Stimulated activated CD4-positive, alpha-beta T cell treated with anti-CD3 and anti-CD28 coated beads, Interleukin-1b, Interleukin-23, amount 100 ng/mL, for 24 hours (primary cell): ENCODE results near the gene EXOC3L1.

Experiments used
- DNase-seq, 4 experiments: peaks; one replicate each; pipeline ENCODE4 v3.0.0-alpha.2; 2020; ENCODE audit warnings: low read depth in 4 of 4, low spot score in 1 of 4

The EXOC3L1 gene

GRCh38 chr16:67150047-67150832, 39.7 kb downstream of the EXOC3L1 start:
- no peak for DNase-seq

DNA sequence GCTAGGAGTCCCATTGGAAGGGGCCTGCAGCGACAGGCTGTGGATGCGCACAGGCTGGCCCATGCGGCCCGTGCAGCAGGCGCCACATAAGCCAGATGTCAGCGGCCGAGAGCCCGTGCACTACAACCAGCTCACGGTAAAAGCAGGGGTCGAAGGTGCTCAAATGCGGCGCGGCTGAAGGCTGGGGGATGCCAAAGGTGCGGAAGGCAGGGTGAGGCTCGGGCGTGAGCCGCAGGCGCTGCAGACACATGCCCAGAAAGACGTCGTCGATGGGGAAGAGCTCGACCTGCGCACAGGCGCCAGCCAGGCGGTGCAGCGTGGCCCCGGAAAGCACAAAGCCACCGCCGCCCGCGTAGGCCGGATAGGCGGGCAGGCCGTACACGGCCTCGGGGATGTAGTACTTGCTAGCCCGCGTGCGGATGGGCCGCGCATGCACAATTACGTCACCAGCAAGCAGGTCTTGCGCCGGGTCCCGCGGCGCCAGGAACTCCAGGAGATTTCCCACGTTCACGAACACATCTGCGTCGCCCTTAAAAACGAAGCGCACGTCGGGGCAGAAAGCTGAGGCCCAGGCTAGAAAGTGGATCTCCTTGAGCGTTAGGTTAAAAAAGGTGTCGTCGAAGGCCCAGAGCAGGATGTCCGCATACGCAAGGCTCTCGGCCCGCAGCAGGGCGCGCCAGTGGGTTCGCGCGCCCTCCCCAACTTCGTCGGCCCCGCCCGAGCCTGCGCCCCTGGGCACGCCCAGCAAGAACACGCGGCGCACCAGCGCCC, 40.5 kb downstream of the EXOC3L1 start:
- DNase-seq: no peak

GRCh38 chr16:67148656-67149275, 41.2 kb downstream of the EXOC3L1 start:
- DNase-seq: no peak

- DNase-seq: no peak
Observed at GRCh38 chr16:67148221-67148620, 41.7 kb downstream of the EXOC3L1 start.

GRCh38 chr16:67147437-67148140, 42.3 kb downstream of the EXOC3L1 start:
- DNase-seq: no peak

- DNase-seq: no peak
Observed at GRCh38 chr16:67146523-67147357, 43.2 kb downstream of the EXOC3L1 start.

DNA sequence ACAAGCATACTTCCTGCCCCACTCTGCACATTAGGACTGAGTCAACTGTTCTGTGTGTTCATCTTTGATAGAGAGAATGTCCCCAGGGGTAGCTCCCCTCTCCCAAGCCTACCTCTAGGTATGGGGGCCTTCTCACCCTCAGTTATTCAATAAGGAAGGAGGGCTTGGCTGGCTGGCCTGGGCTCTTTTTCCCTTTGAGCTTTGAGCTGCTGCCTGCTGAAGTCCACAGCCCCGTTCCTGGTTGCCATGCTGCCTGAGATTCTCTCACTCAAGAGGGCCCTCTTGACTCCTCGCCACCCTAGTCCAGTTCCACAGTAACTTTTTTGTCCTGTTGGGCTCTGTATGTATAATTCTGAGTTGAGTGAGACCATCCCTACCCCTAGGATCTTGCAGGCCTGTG, 44.2 kb downstream of the EXOC3L1 start:
- no peak for DNase-seq

GRCh38 chr16:67144943-67145342, 45.0 kb downstream of the EXOC3L1 start:
- no peak for DNase-seq

- no peak for DNase-seq
Observed at GRCh38 chr16:67142342-67142741, 47.6 kb downstream of the EXOC3L1 start.

- DNase-seq: no peak
Observed at GRCh38 chr16:67141391-67141790, 48.5 kb downstream of the EXOC3L1 start.

- DNase-seq: no peak
Observed at GRCh38 chr16:67137605-67138004, 52.3 kb downstream of the EXOC3L1 start.
